Nephron progenitor cell (in vitro differentiated cells): Measurements from ENCODE around the gene COL1A2.
A peak's percentile ranks its signal among the peaks of the same experiment; 100 is the strongest.

Experiments
- DNase-seq: peaks from one replicate; pipeline ENCODE4 v3.0.0; 2021
- H3K27ac Mint-ChIP-seq: 2 replicates; pipeline ENCODE4 v1.8.0; 2021; ENCODE audit warnings: mild to moderate bottlenecking, moderate library complexity, mixed read lengths
- H3K27me3 Mint-ChIP-seq: 2 replicates; pipeline ENCODE4 v1.8.0; 2021; ENCODE audit warnings: mild to moderate bottlenecking, low read depth, mixed read lengths; ENCODE audit not compliant: poor library complexity
- H3K36me3 Mint-ChIP-seq: 2 replicates; pipeline ENCODE4 v1.8.0; 2021; ENCODE audit warnings: low read depth, mixed read lengths
- H3K4me1 Mint-ChIP-seq: 2 replicates; pipeline ENCODE4 v1.8.0; 2021; ENCODE audit warnings: mixed read lengths
- H3K4me3 Mint-ChIP-seq: 2 replicates; pipeline ENCODE4 v1.8.0; 2021; ENCODE audit warnings: mild to moderate bottlenecking, moderate library complexity, mixed read lengths
- H3K9me3 Mint-ChIP-seq: 2 replicates; pipeline ENCODE4 v1.8.0; 2021; ENCODE audit warnings: mild to moderate bottlenecking, moderate library complexity, mixed read lengths
- TF ChIP-seq, protein P1 (sequence below): fragments of 200-600 bp; sonication (generic); IDR thresholded peaks from 2 replicates; pipeline ENCODE4 v1.5.0; 2021; ENCODE audit warnings: antibody characterized with exemption

Gene COL1A2

DNA sequence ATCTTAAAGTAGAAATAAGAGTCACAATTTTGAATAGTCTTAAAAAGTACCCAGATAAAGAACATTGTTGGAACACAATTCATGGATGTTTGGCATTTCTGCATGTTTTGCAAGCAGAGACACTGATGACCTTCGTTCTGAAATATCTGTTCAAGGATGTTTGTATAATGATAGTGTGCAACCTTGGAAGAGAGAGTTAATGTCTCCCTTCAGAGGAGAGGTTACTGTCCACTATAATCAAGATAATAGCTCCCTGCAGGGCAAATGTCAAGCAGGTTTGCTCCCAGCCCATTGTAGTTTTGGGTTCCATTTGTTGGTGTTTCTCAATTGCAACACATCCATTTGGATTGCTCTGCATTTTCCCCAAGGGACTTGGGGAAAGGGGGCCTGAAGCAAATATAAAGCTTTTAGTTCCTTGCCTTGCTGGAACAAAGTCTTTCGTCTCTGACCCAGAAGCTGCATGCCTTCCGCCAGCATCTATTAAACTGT lies 45.2 kb downstream of the COL1A2 start:
- Mint-ChIP-seq H3K4me1 (peaks cover 75% of the 10 kb centered on the region), H3K4me3 (no peak overlapping the region), H3K27me3 (peaks cover 3% of the 10 kb centered on the region), H3K36me3 (no peaks in the 10 kb centered on the region), H3K9me3 (no peaks in the 10 kb centered on the region), H3K27ac (peak overlapping the region; percentile 29)
- TF ChIP-seq, protein P1, sequence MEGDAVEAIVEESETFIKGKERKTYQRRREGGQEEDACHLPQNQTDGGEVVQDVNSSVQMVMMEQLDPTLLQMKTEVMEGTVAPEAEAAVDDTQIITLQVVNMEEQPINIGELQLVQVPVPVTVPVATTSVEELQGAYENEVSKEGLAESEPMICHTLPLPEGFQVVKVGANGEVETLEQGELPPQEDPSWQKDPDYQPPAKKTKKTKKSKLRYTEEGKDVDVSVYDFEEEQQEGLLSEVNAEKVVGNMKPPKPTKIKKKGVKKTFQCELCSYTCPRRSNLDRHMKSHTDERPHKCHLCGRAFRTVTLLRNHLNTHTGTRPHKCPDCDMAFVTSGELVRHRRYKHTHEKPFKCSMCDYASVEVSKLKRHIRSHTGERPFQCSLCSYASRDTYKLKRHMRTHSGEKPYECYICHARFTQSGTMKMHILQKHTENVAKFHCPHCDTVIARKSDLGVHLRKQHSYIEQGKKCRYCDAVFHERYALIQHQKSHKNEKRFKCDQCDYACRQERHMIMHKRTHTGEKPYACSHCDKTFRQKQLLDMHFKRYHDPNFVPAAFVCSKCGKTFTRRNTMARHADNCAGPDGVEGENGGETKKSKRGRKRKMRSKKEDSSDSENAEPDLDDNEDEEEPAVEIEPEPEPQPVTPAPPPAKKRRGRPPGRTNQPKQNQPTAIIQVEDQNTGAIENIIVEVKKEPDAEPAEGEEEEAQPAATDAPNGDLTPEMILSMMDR, result no peak
- DNase-seq, result no peak

- Mint-ChIP-seq H3K4me1 (peaks cover 81% of the 10 kb centered on the region), H3K27me3 (peaks cover 3% of the 10 kb centered on the region), H3K36me3 (no peaks in the 10 kb centered on the region), H3K9me3 (no peaks in the 10 kb centered on the region), H3K27ac (peak overlapping the region; percentile 36), H3K4me3 (no peak overlapping the region)
- DNase-seq, result no peak
- TF ChIP-seq, protein P1, result no peak
Measured at GRCh38 chr7:94440451-94441039, 45.9 kb downstream of the COL1A2 start.

DNA sequence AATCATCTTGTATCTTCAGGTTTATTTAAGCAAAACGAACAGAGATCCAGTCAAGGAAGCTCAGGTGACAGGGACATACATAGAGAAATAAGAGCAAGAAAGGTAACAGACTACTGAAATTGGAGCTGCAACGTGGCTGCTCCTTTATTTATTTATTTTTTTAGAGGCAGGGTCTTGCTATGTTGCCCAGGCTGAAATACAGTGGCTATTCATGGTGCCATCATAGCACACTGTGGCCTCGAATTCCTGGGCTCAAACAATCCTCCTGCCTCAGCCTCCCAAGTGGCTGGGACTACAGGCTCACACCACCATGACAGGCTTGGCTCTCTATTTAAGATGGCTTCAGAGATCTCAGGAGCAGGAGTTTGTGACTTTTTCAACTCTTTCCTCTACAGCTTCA lies 46.4 kb downstream of the COL1A2 start:
- Mint-ChIP-seq H3K4me3 (no peak overlapping the region), H3K4me1 (peaks cover 86% of the 10 kb centered on the region), H3K27ac (peak overlapping the region; percentile 36), H3K36me3 (no peaks in the 10 kb centered on the region), H3K9me3 (peaks cover 2% of the 10 kb centered on the region), H3K27me3 (peaks cover 3% of the 10 kb centered on the region)
- TF ChIP-seq, protein P1, result no peak
- DNase-seq, result no peak

GRCh38 chr7:94442639-94443038 lies 47.9 kb downstream of the COL1A2 start:
- Mint-ChIP-seq H3K4me1 (peaks cover 77% of the 10 kb centered on the region), H3K27ac (peak overlapping the region; percentile 42), H3K36me3 (no peaks in the 10 kb centered on the region), H3K4me3 (no peak overlapping the region), H3K9me3 (peaks cover 7% of the 10 kb centered on the region), H3K27me3 (peaks cover 3% of the 10 kb centered on the region)
- TF ChIP-seq, protein P1, result no peak
- DNase-seq, result no peak

DNA sequence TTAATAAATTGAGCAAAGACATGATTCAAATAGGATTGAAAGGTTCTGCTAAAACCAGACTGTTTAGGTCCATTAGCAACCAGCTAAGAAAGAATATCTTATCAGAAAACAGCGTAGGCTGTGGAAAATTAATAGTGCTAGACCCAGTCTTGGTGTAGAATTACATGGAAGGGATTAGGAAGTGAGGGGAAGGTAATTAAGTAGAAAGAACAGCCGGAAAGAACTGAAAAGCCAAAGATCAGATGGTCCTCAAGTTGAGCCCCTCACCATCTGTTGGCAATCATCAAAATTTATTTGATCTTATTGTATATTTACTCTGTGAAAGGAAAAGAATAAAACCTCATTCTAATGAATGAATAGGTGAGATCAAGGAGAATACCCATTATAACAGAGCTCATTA lies 50.1 kb downstream of the COL1A2 start:
- no peak for DNase-seq
- H3K4me3 Mint-ChIP-seq, result peak overlapping the region; percentile 19
- H3K9me3 Mint-ChIP-seq, result peaks cover 19% of the 10 kb centered on the region
- no peaks in the 10 kb centered on the region for H3K27me3 Mint-ChIP-seq
- peak overlapping the region; percentile 22 for H3K27ac Mint-ChIP-seq
- peaks cover 64% of the 10 kb centered on the region for H3K4me1 Mint-ChIP-seq
- H3K36me3 Mint-ChIP-seq, result peaks cover 4% of the 10 kb centered on the region
- TF ChIP-seq, protein P1, result no peak

DNA sequence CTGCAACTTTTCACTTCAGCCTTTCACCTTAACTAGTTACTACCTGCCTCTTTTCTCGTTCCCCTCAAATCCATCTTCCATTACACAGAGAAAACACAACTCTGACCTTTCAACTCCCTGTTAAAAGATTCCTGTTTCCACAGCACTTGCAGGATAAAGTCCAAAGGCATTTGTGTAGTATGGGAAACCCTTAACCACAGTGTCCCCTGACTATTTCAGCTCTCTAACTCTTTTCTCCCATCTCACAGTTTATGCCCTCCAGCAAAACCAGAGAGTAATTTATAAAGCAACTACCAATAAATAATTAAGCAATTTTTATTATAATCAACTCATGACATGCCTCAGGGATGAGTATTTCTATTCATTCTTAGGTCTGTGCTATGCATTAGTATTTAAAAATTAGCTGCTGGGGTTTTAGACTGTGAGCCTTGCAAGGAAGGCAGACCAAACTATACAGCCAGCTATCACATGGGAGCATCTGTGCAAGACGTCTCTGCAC lies 51.0 kb downstream of the COL1A2 start:
- peaks cover 64% of the 10 kb centered on the region for H3K4me1 Mint-ChIP-seq
- peak overlapping the region; percentile 44 for H3K4me3 Mint-ChIP-seq
- H3K9me3 Mint-ChIP-seq, result peaks cover 19% of the 10 kb centered on the region
- H3K27me3 Mint-ChIP-seq, result no peaks in the 10 kb centered on the region
- no peak for DNase-seq
- TF ChIP-seq, protein P1, result no peak
- peaks cover 4% of the 10 kb centered on the region for H3K36me3 Mint-ChIP-seq
- peak overlapping the region; percentile 93 for H3K27ac Mint-ChIP-seq
